CD4-positive, alpha-beta T cell (primary cell): ENCODE results near the gene KATNAL1. TPM values are rescaled to one million over a fixed set of nuclear protein-coding genes. Genes with fewer than 3 reads are reported as not detected.

Source experiments
- ATAC-seq: fragments of 200-7000 bp; cut with Tn5 transposase; one replicate; pipeline ENCODE4 v1.10.0; 2022; ENCODE audit warnings: mild to moderate bottlenecking; ENCODE audit not compliant: poor library complexity
- CTCF ChIA-PET: fragments of 350-600 bp; sonication (Branson Sonifier 250); formaldehyde crosslinking; loops from one replicate; lab custom pipeline; 2021; ENCODE audit warnings: antibody characterized with exemption, inconsistent platforms; lab: Charles Lee
- POLR2A ChIA-PET: fragments of 350-600 bp; sonication (Branson Sonifier 250); formaldehyde crosslinking; loops from one replicate; lab custom pipeline; 2021; ENCODE audit warnings: antibody characterized with exemption, inconsistent platforms; lab: Charles Lee
- DNase-seq, 14 experiments: peaks; one replicate each; pipeline ENCODE4 v3.0.0-alpha.2; 2013 to 2020; ENCODE audit warnings: mixed read lengths in 2 of 14
- H3K27ac ChIP-seq, 2 donors: one replicate each; pipeline versions ENCODE4 v1.5.1 to v1.7.0; 2013; ENCODE audit warnings: low read length in 2 of 2, low read depth in 1 of 2, mild to moderate bottlenecking in 1 of 2
- H3K27me3 ChIP-seq, 2 experiments: 1 replicate in 1 of 2; 2 replicates in 1 of 2; pipeline versions ENCODE4 v1.6.1 to v1.7.0; 2013; ENCODE audit warnings: low read length in 2 of 2, control low read depth in 1 of 2, mild to moderate bottlenecking in 1 of 2, moderate library complexity in 1 of 2; ENCODE audit not compliant: insufficient read depth in 2 of 2, control insufficient read depth in 1 of 2
- H3K36me3 ChIP-seq: one replicate; pipeline ENCODE4 v1.6.1; 2013; ENCODE audit warnings: low read length, control low read depth; ENCODE audit not compliant: insufficient read depth
- H3K4me1 ChIP-seq: one replicate; pipeline ENCODE4 v1.6.1; 2013; ENCODE audit warnings: low read length, control low read depth; ENCODE audit not compliant: insufficient read depth
- H3K4me3 ChIP-seq: one replicate; pipeline ENCODE4 v1.5.1; 2013; ENCODE audit warnings: mild to moderate bottlenecking, low read length, moderate library complexity
- H3K9me3 ChIP-seq, 2 experiments: 1 replicate in 1 of 2; 2 replicates in 1 of 2; pipeline versions ENCODE4 v1.6.1 to v1.7.0; 2013; ENCODE audit warnings: low read length in 2 of 2, mild to moderate bottlenecking in 2 of 2, control low read depth in 1 of 2, moderate library complexity in 1 of 2; ENCODE audit not compliant: control insufficient read depth in 1 of 2, insufficient read depth in 1 of 2
- H3K27ac Mint-ChIP-seq: one replicate; pipeline ENCODE4 v1.8.0; 2020; ENCODE audit warnings: mixed read lengths
- H3K27me3 Mint-ChIP-seq: one replicate; pipeline ENCODE4 v1.8.0; 2021; ENCODE audit warnings: mixed read lengths
- H3K36me3 Mint-ChIP-seq: one replicate; pipeline ENCODE4 v1.8.0; 2021; ENCODE audit warnings: low read depth, mixed read lengths
- H3K4me1 Mint-ChIP-seq: one replicate; pipeline ENCODE4 v1.8.0; 2021; ENCODE audit warnings: low read depth, mixed read lengths
- H3K4me3 Mint-ChIP-seq: one replicate; pipeline ENCODE4 v1.8.0; 2020; ENCODE audit warnings: mild to moderate bottlenecking, mixed read lengths
- H3K9me3 Mint-ChIP-seq: one replicate; pipeline ENCODE4 v1.8.0; 2020; ENCODE audit warnings: mixed read lengths
- CTCF ChIP-seq: fragments of 200-600 bp; IDR thresholded peaks from one replicate; pipeline ENCODE4 v1.8.0; 2022; ENCODE audit warnings: antibody characterized with exemption, mild to moderate bottlenecking
- intact Hi-C, 2 experiments: fragments of 100-400 bp; cut with DNase I in 1 of 2; cut with micrococcal nuclease in 1 of 2; formaldehyde crosslinking; loops; one replicate each; pipeline versions ENCODE4 v1.15.1 to v1.9.0; 2023 to 2025; cut with DNase I, micrococcal nuclease
- total RNA-seq, 174 experiments: library from RNA in 2 of 174; stranded (reverse) in 2 of 174; gene quantifications; one replicate each; pipeline ENCODE4 v1.2.3 and lab custom pipeline; 2021 to 2026

KATNAL1 gene
- total RNA-seq, 2 experiments from 2014 or later: 3.3 to 3.4 TPM

GRCh38 chr13:30247406-30247805, 59.9 kb downstream of the KATNAL1 start:
- TF ChIP-seq CTCF: no peak
- Mint-ChIP-seq H3K4me1 (no peaks in the 10 kb centered on the region), H3K36me3 (peaks cover 4% of the 10 kb centered on the region), H3K4me3 (no peak overlapping the region), H3K27me3 (no peaks in the 10 kb centered on the region), H3K27ac (no peak overlapping the region), H3K9me3 (no peaks in the 10 kb centered on the region)
- ChIA-PET CTCF (no interaction called here), POLR2A (no interaction called here)
- ATAC-seq: no peak
- H3K27ac ChIP-seq: no peak overlapping the region
- peaks cover 4 to 8% of the 10 kb centered on the region in 2 experiments for H3K9me3 ChIP-seq
- intact Hi-C loops: no loop called here
- H3K4me3 ChIP-seq: no peak overlapping the region
- H3K36me3 ChIP-seq: no peaks in the 10 kb centered on the region
- DNase-seq: no peak
- no peaks in the 10 kb centered on the region for H3K4me1 ChIP-seq
- H3K27me3 ChIP-seq: no peaks in the 10 kb centered on the region

- Mint-ChIP-seq H3K9me3 (no peaks in the 10 kb centered on the region), H3K27ac (no peak overlapping the region), H3K36me3 (no peaks in the 10 kb centered on the region), H3K4me1 (no peaks in the 10 kb centered on the region), H3K27me3 (no peaks in the 10 kb centered on the region), H3K4me3 (no peak overlapping the region)
- CTCF ChIA-PET: no interaction called here
- H3K27ac ChIP-seq: no peak overlapping the region
- H3K36me3 ChIP-seq: no peaks in the 10 kb centered on the region
- intact Hi-C loops: no loop called here
- ATAC-seq (no peak), DNase-seq (no peak)
- POLR2A ChIA-PET: interaction anchor here (0.6 to 1.1 kb wide), 2 partner anchors 223 to 336 kb away, joined by 3 read pairs; no protein-coding TSS in a partner anchor
- no peaks in the 10 kb centered on the region for H3K9me3 ChIP-seq
- H3K4me1 ChIP-seq: no peaks in the 10 kb centered on the region
- TF ChIP-seq CTCF: no peak
- no peak overlapping the region for H3K4me3 ChIP-seq
- H3K27me3 ChIP-seq: no peaks in the 10 kb centered on the region
Measured at GRCh38 chr13:30241532-30241931, 65.8 kb downstream of the KATNAL1 start.

GRCh38 chr13:30240608-30241007, 66.7 kb downstream of the KATNAL1 start:
- no peak for ATAC-seq
- H3K27ac Mint-ChIP-seq: no peak overlapping the region
- H3K27me3 Mint-ChIP-seq: no peaks in the 10 kb centered on the region
- Histone ChIP-seq H3K9me3 (no peaks in the 10 kb centered on the region), H3K27me3 (no peaks in the 10 kb centered on the region), H3K4me3 (no peak overlapping the region), H3K36me3 (no peaks in the 10 kb centered on the region), H3K4me1 (no peaks in the 10 kb centered on the region), H3K27ac (no peak overlapping the region)
- H3K9me3 Mint-ChIP-seq: no peaks in the 10 kb centered on the region
- DNase-seq: no peak
- no peaks in the 10 kb centered on the region for H3K4me1 Mint-ChIP-seq
- no peak for TF ChIP-seq CTCF
- CTCF ChIA-PET: no interaction called here
- POLR2A ChIA-PET: no interaction called here
- intact Hi-C loops: no loop called here
- H3K36me3 Mint-ChIP-seq: no peaks in the 10 kb centered on the region
- H3K4me3 Mint-ChIP-seq: no peak overlapping the region
